Cardiac fibroblast (primary cell): ENCODE results near the gene OR7A10.
"Not testable (repeated sequence)": the region's sequence is repeated elsewhere in the genome, so short reads cannot be mapped to it uniquely, and the experiment has no call there.

Source experiments
- DNase-seq, 2 donors: peaks; one replicate each; pipeline versions ENCODE4 v3.0.0 to v3.0.0-alpha.2; 2010; ENCODE audit warnings: low read depth in 2 of 2
- H3K4me3 ChIP-seq, 2 donors: replicated peaks in 1 of 2; 1 replicate in 1 of 2; 2 replicates in 1 of 2; pipeline ENCODE4 v1.5.1; 2011; ENCODE audit warnings: low read depth in 2 of 2, low read length in 2 of 2, mild to moderate bottlenecking in 2 of 2, moderate library complexity in 1 of 2
- CTCF ChIP-seq: IDR thresholded peaks from one replicate; pipeline ENCODE4 v1.5.1; 2011; ENCODE audit warnings: low read depth, mild to moderate bottlenecking, low read length, inconsistent platforms

OR7A10 gene

GRCh38 chr19:14798760-14799159 lies 50.0 kb downstream of the OR7A10 start:
- no peak overlapping the region for H3K4me3 ChIP-seq
- no peak for DNase-seq
- TF ChIP-seq CTCF = no peak

- no peak for TF ChIP-seq CTCF
- no peak for DNase-seq
- no peak overlapping the region for H3K4me3 ChIP-seq
Observed at GRCh38 chr19:14796021-14796420, 52.7 kb downstream of the OR7A10 start.

GRCh38 chr19:14795078-14795721 lies 53.5 kb downstream of the OR7A10 start:
- TF ChIP-seq CTCF = no peak
- no peak overlapping the region for H3K4me3 ChIP-seq
- no peak for DNase-seq

GRCh38 chr19:14792250-14792649 lies 56.5 kb downstream of the OR7A10 start:
- not testable (repeated sequence) for H3K4me3 ChIP-seq, DNase-seq
